Upper lobe of left lung (tissue), 4 donors: Measurements from ENCODE around the gene CDIPT.

ENCODE experiments used
- POLR2AphosphoS5 ChIP-seq, 2 donors: sonication (generic); formaldehyde crosslinking; IDR thresholded peaks; one replicate each; pipeline ENCODE4 v1.5.1; 2017; ENCODE audit warnings: antibody characterized with exemption in 2 of 2
- TF ChIP-seq, protein P1 (sequence below), 6 experiments: fragments of 450-650 bp in 4 of 6; fragments of 200-600 bp in 2 of 6; sonication (generic) in 2 of 6; IDR thresholded peaks; one replicate each; pipeline ENCODE4 v1.5.1; 2016 to 2019; ENCODE audit warnings: antibody characterized with exemption in 6 of 6

GRCh38 chr16:29897333-29897732 lies 34.3 kb upstream of the CDIPT start:
- TF ChIP-seq, protein P1, sequence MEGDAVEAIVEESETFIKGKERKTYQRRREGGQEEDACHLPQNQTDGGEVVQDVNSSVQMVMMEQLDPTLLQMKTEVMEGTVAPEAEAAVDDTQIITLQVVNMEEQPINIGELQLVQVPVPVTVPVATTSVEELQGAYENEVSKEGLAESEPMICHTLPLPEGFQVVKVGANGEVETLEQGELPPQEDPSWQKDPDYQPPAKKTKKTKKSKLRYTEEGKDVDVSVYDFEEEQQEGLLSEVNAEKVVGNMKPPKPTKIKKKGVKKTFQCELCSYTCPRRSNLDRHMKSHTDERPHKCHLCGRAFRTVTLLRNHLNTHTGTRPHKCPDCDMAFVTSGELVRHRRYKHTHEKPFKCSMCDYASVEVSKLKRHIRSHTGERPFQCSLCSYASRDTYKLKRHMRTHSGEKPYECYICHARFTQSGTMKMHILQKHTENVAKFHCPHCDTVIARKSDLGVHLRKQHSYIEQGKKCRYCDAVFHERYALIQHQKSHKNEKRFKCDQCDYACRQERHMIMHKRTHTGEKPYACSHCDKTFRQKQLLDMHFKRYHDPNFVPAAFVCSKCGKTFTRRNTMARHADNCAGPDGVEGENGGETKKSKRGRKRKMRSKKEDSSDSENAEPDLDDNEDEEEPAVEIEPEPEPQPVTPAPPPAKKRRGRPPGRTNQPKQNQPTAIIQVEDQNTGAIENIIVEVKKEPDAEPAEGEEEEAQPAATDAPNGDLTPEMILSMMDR (IDR thresholded peaks at IDR 0.05) = no peak
- TF ChIP-seq POLR2AphosphoS5 (IDR thresholded peaks at IDR 0.05) = no peak
